ENCODE measurements around the gene CHP2.
A peak's percentile ranks its signal among the peaks of the same experiment; 100 is the strongest.

Gene CHP2

DNA sequence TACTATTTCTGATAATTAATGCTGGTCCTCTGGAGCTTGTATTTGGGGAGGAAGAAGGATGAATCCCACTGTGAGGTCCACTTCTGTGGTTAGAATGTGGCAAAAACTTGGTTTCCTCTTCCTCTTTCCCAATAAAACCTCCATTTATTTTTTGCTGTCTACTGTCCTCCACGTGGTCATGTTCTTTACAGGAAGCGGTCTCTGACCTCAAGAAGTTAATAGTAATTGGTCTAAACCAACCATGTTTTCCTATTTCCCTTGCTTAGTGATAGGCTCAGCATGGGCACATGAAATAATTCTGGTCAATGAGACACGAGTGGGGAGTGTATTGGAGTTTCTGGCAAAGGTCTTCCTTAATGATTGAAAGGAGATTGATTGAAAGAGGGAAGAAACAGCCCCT lies 33.9 kb downstream of the CHP2 start:
- Mint-ChIP-seq H3K27me3 (ENCODE audit: low read depth, poor library complexity) (peaks cover 73% of the 10 kb centered on the region), H3K4me3 (no peak overlapping the region), H3K36me3 (ENCODE audit: low read depth) (no peaks in the 10 kb centered on the region), H3K27ac (no peak overlapping the region), H3K4me1 (no peaks in the 10 kb centered on the region), H3K9me3 (no peaks in the 10 kb centered on the region)
- TF ChIP-seq, protein P1, sequence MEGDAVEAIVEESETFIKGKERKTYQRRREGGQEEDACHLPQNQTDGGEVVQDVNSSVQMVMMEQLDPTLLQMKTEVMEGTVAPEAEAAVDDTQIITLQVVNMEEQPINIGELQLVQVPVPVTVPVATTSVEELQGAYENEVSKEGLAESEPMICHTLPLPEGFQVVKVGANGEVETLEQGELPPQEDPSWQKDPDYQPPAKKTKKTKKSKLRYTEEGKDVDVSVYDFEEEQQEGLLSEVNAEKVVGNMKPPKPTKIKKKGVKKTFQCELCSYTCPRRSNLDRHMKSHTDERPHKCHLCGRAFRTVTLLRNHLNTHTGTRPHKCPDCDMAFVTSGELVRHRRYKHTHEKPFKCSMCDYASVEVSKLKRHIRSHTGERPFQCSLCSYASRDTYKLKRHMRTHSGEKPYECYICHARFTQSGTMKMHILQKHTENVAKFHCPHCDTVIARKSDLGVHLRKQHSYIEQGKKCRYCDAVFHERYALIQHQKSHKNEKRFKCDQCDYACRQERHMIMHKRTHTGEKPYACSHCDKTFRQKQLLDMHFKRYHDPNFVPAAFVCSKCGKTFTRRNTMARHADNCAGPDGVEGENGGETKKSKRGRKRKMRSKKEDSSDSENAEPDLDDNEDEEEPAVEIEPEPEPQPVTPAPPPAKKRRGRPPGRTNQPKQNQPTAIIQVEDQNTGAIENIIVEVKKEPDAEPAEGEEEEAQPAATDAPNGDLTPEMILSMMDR (IDR thresholded peaks at IDR 0.05): no peak
- no peak for DNase-seq

DNA sequence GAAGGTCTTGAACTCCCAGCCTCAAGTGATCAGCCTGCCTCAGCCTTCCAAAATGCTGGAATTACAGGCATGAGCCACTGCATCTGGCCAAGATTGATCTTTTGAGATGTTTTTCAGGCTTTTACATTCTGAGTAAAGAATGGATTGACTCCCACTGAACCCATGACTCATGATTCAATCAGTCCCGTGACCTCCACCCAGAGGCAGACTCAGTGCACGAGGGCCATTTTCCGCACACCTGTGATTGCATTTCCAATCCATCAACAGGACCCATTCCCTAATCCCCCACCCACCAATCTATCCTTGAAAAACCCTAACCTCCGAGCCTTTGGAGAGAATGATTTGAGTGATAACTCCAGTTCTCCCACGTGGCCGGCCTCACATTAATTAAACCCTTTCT lies 40.6 kb downstream of the CHP2 start:
- Mint-ChIP-seq H3K4me3 (no peak overlapping the region), H3K4me1 (no peaks in the 10 kb centered on the region), H3K27me3 (ENCODE audit: low read depth, poor library complexity) (peaks cover 31% of the 10 kb centered on the region), H3K9me3 (no peaks in the 10 kb centered on the region), H3K27ac (no peak overlapping the region), H3K36me3 (ENCODE audit: low read depth) (no peaks in the 10 kb centered on the region)
- no peak for DNase-seq
- TF ChIP-seq, protein P1 (IDR thresholded peaks at IDR 0.05): no peak

DNA sequence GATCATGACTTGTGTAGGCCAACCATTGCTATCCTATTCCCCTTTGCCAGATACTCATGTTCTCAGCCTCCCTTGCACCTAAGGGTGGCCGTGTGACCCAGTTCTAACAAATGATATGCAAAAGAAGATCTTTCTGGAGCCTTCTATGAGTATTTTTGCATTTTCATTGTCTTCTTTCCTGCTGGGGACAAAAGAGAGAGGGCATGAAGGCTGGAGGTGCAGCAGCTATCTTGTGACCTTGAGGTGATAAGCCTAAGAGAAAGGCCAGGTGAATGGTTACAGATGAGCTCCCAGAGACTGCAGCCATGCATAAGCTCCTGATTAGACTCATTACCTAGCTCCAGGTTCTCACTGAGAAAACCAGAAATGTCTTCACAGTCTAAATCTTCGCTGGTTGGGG lies 42.1 kb downstream of the CHP2 start:
- TF ChIP-seq, protein P1 (IDR thresholded peaks at IDR 0.05): no peak
- no peaks in the 10 kb centered on the region for H3K4me1 Mint-ChIP-seq
- H3K9me3 Mint-ChIP-seq: no peaks in the 10 kb centered on the region
- H3K36me3 Mint-ChIP-seq (ENCODE audit: low read depth): no peaks in the 10 kb centered on the region
- H3K27me3 Mint-ChIP-seq (ENCODE audit: low read depth, poor library complexity): peaks cover 25% of the 10 kb centered on the region
- H3K4me3 Mint-ChIP-seq: no peak overlapping the region
- no peak overlapping the region for H3K27ac Mint-ChIP-seq
- no peak for DNase-seq

DNA sequence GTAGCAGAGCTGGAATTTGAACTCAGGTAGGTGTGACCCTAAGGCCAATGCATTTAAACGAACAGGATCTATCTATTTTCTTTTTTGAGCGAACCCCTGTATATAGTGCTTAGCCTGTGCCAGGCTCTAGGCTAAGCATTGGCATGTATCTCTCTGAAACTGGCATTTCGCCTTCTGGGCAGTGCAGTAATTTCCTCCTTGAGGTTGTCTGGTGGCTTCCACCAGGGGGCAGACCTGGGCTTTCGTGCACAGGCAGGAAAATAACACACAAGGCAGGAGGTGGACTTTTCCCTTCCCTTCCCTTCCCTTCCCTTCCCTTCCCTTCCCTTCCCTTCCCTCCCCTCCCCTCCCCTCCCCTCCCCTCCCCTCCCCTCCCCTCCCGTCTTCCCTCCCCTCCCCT lies 46.6 kb downstream of the CHP2 start:
- Mint-ChIP-seq H3K9me3 (no peaks in the 10 kb centered on the region), H3K4me1 (no peaks in the 10 kb centered on the region), H3K36me3 (ENCODE audit: low read depth) (no peaks in the 10 kb centered on the region), H3K27me3 (ENCODE audit: low read depth, poor library complexity) (peaks cover 8% of the 10 kb centered on the region), H3K27ac (no peak overlapping the region), H3K4me3 (no peak overlapping the region)
- TF ChIP-seq, protein P1 (IDR thresholded peaks at IDR 0.05): peak; percentile 49
- peak; percentile 79 for DNase-seq

DNA sequence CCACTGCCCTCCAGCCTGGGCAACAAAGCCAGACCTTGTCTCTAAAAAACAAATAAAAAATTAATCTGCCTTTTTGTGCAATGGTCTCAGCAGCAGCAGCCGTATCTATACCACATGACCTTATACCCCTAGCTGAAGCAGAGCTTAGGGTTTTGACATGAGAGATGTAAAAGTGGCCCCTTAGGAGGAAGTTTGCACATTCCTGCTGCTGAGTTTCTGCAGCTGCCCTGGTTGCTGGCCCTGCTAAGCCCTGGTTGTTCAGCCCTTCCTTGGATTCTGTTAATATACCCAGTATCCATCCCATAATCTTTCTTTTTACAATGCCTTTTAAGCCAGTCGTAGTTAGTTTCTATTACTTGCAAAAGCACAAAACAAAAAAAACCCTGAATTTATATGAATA lies 48.0 kb downstream of the CHP2 start:
- Mint-ChIP-seq H3K4me1 (no peaks in the 10 kb centered on the region), H3K27ac (no peak overlapping the region), H3K27me3 (ENCODE audit: low read depth, poor library complexity) (peaks cover 7% of the 10 kb centered on the region), H3K36me3 (ENCODE audit: low read depth) (no peaks in the 10 kb centered on the region), H3K9me3 (no peaks in the 10 kb centered on the region), H3K4me3 (no peak overlapping the region)
- TF ChIP-seq, protein P1 (IDR thresholded peaks at IDR 0.05): no peak
- no peak for DNase-seq

DNA sequence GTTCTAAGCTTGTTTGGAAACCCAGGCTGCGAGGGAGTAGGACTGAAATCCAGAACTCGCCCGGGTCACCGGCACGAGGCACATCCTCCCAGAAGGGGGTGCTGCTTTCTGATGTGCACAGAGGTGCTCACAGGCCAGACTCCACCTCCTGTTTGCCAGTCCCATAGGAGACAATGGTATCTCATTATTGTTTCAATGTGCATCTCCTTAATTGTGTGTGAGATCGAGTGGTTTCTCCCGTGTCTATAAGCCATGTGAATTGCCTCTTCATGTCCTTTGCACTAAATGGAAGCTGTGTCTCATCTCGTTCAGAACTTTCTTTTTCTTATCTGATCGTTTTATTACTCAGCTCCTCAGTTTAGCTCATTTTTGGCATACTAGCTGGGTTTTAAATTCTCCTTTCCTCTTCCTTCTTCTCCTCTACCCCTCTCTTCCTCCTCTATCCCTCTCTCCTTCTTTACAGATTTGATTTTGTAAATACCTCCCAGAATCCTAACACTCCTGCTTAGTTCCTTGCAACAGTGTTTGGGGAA lies 48.8 kb downstream of the CHP2 start:
- Mint-ChIP-seq H3K27ac (no peak overlapping the region), H3K4me1 (no peaks in the 10 kb centered on the region), H3K36me3 (ENCODE audit: low read depth) (no peaks in the 10 kb centered on the region), H3K27me3 (ENCODE audit: low read depth, poor library complexity) (peaks cover 15% of the 10 kb centered on the region), H3K4me3 (no peak overlapping the region), H3K9me3 (no peaks in the 10 kb centered on the region)
- TF ChIP-seq, protein P1 (IDR thresholded peaks at IDR 0.05): peak; percentile 41
- DNase-seq: peak; percentile 57
